Measurements from ENCODE around the gene FAM13A.
A peak's percentile ranks its signal among the peaks of the same experiment; 100 is the strongest.

Gene FAM13A

GRCh38 chr4:89029591-89029990 lies 27.4 kb downstream of the FAM13A start:
- no peak overlapping the region for H3K4me3 ChIP-seq (ENCODE audit: low read depth, low read length)
- no peak for TF ChIP-seq CTCF (IDR thresholded peaks at IDR 0.05; ENCODE audit: low read depth, low read length, missing control alignments)
- no peak for DNase-seq (ENCODE audit: low read depth)
- in situ Hi-C loops (cut with HindIII; ENCODE audit: low sequenced_read_pairs) = no loop called here

GRCh38 chr4:89026542-89026941 lies 30.4 kb downstream of the FAM13A start:
- in situ Hi-C loops (cut with HindIII; ENCODE audit: low sequenced_read_pairs) = no loop called here

GRCh38 chr4:89024051-89024675 lies 32.8 kb downstream of the FAM13A start:
- in situ Hi-C loops (cut with HindIII; ENCODE audit: low sequenced_read_pairs) = loop anchor here (25.0 kb wide), 2 partner anchors 212 to 312 kb away; no protein-coding TSS in a partner anchor
- DNase-seq (ENCODE audit: low read depth) = peak; percentile 67
- no peak overlapping the region for H3K4me3 ChIP-seq (ENCODE audit: low read depth, low read length)
- peak; percentile 64 for TF ChIP-seq CTCF (IDR thresholded peaks at IDR 0.05; ENCODE audit: low read depth, low read length, missing control alignments)

More at GRCh38 chr4:89026542-89026941, 30.4 kb downstream of the FAM13A start:
- DNase-seq (ENCODE audit: low read depth) = no peak
- no peak overlapping the region for H3K4me3 ChIP-seq (ENCODE audit: low read depth, low read length)
- no peak for TF ChIP-seq CTCF (IDR thresholded peaks at IDR 0.05; ENCODE audit: low read depth, low read length, missing control alignments)

GRCh38 chr4:89023140-89023539 lies 33.8 kb downstream of the FAM13A start:
- no peak overlapping the region for H3K4me3 ChIP-seq (ENCODE audit: low read depth, low read length)
- in situ Hi-C loops (cut with HindIII; ENCODE audit: low sequenced_read_pairs) = loop anchor here (25.0 kb wide), 2 partner anchors 211 to 311 kb away; no protein-coding TSS in a partner anchor
- no peak for DNase-seq (ENCODE audit: low read depth)
- no peak for TF ChIP-seq CTCF (IDR thresholded peaks at IDR 0.05; ENCODE audit: low read depth, low read length, missing control alignments)

- in situ Hi-C loops (cut with HindIII; ENCODE audit: low sequenced_read_pairs) = loop anchor here (25.0 kb wide), 2 partner anchors 210 to 310 kb away; no protein-coding TSS in a partner anchor
- DNase-seq (ENCODE audit: low read depth) = peak; percentile 27
- TF ChIP-seq CTCF (IDR thresholded peaks at IDR 0.05; ENCODE audit: low read depth, low read length, missing control alignments) = no peak
- no peak overlapping the region for H3K4me3 ChIP-seq (ENCODE audit: low read depth, low read length)
These were observed 34.4 kb downstream of the FAM13A start for GRCh38 chr4:89022426-89023128.

- in situ Hi-C loops (cut with HindIII; ENCODE audit: low sequenced_read_pairs) = loop anchor here (25.0 kb wide), 2 partner anchors 209 to 309 kb away; no protein-coding TSS in a partner anchor
- TF ChIP-seq CTCF (IDR thresholded peaks at IDR 0.05; ENCODE audit: low read depth, low read length, missing control alignments) = no peak
- no peak for DNase-seq (ENCODE audit: low read depth)
- no peak overlapping the region for H3K4me3 ChIP-seq (ENCODE audit: low read depth, low read length)
These were observed 35.3 kb downstream of the FAM13A start for GRCh38 chr4:89021684-89022083.

All from astrocyte of the cerebellum (primary cell).